SU-DHL-6 (cell line): ENCODE measurements around the gene NDUFA7.

Source experiments
- H2AFZ ChIP-seq: fragments of 200-600 bp; sonication (generic); 2 replicates; pipeline ENCODE4 v1.6.1; 2014; ENCODE audit warnings: low read depth, mild to moderate bottlenecking, moderate library complexity, mixed read lengths, antibody characterized with exemption, low read length; ENCODE audit not compliant: severe bottlenecking
- H3F3A ChIP-seq: fragments of 200-600 bp; shearing (Covaris generic); 2 replicates; pipeline ENCODE4 v1.6.0; 2016; ENCODE audit warnings: antibody characterized with exemption, mild to moderate bottlenecking; ENCODE audit not compliant: insufficient read depth
- H3K27ac ChIP-seq: fragments of 200-600 bp; sonication (generic); 2 replicates; pipeline ENCODE4 v1.5.1; 2016; ENCODE audit warnings: low read depth, mild to moderate bottlenecking, low read length, moderate library complexity, mixed read lengths
- H3K27me3 ChIP-seq: fragments of 200-600 bp; sonication (generic), shearing (Covaris generic); 2 replicates; pipeline ENCODE4 v1.6.0; 2014; ENCODE audit warnings: mild to moderate bottlenecking, low read length
- H3K36me3 ChIP-seq: fragments of 200-600 bp; sonication (generic); 2 replicates; pipeline ENCODE4 v1.6.1; 2014; ENCODE audit warnings: mild to moderate bottlenecking, low read length, mixed read lengths
- H3K4me2 ChIP-seq: fragments of 300-600, 200-600 bp; shearing (Covaris generic), sonication (generic); 2 replicates; pipeline ENCODE4 v1.6.0; 2014; ENCODE audit warnings: low read length, low read depth, mild to moderate bottlenecking; ENCODE audit not compliant: poor library complexity, severe bottlenecking
- H3K4me3 ChIP-seq: fragments of 200-600 bp; sonication (generic); 2 replicates; pipeline ENCODE4 v1.5.1; 2014; ENCODE audit warnings: antibody characterized with exemption, low read length, mild to moderate bottlenecking, mixed read lengths; ENCODE audit not compliant: insufficient read depth, poor library complexity, severe bottlenecking
- H3K79me2 ChIP-seq: fragments of 200-600 bp; sonication (generic); 2 replicates; pipeline ENCODE4 v1.6.1; 2014; ENCODE audit warnings: mild to moderate bottlenecking, low read length, moderate library complexity; ENCODE audit not compliant: insufficient read depth
- H3K9ac ChIP-seq: fragments of 200-600 bp; sonication (generic); 2 replicates; pipeline ENCODE4 v1.7.0; 2014; ENCODE audit warnings: mild to moderate bottlenecking, low read length
- H3K9me2 ChIP-seq: fragments of 200-600 bp; sonication (generic); replicated peaks from 2 replicates; pipeline ENCODE4 v1.6.1; 2014; ENCODE audit warnings: low read length; ENCODE audit not compliant: insufficient read depth
- H3K9me3 ChIP-seq: fragments of 200-600 bp; sonication (generic); 2 replicates; pipeline ENCODE4 v1.6.1; 2014; ENCODE audit warnings: low read length, mixed read lengths; ENCODE audit not compliant: insufficient read depth
- H4K20me1 ChIP-seq: fragments of 200-600 bp; sonication (generic); 2 replicates; pipeline ENCODE4 v1.6.1; 2014; ENCODE audit warnings: low read depth, mild to moderate bottlenecking, antibody characterized with exemption, low read length, moderate library complexity, mixed read lengths
- EZH2phosphoT487 ChIP-seq: fragments of 200-600 bp; sonication (generic), shearing (Covaris generic); conservative IDR thresholded peaks from 2 replicates; pipeline ENCODE4 v1.6.1; 2018; ENCODE audit warnings: mild to moderate bottlenecking, antibody characterized with exemption, low read length, moderate library complexity, mixed read lengths
- TF ChIP-seq, protein P1 (sequence below): fragments of 200-600 bp; sonication (generic); IDR thresholded peaks from one replicate; pipeline ENCODE4 v1.5.1; 2017; ENCODE audit warnings: antibody characterized with exemption, mild to moderate bottlenecking, low read length, moderate library complexity; ENCODE audit not compliant: insufficient read depth, poor library complexity, severe bottlenecking

The NDUFA7 gene

DNA sequence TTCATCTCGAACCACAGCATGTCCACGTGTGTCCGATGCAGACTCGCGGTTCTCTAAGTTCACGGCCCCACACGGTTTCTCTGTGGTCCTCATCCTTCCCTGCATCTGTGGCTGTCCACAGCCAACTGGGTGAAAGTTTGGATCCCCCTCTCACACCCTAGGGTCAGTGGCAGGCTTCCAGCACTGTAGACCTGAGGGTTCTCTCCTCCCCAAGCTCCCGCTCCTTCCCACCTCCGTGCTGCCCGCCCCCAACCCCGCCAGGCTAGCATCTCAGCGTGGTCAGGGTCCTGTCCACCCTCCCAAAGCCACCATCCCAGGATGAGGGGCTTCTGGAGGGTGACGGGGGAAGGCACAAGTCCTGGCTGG, 45.8 kb upstream of the NDUFA7 start:
- H3K27me3 ChIP-seq = no peaks in the 10 kb centered on the region
- H3K9me2 ChIP-seq = no peaks in the 10 kb centered on the region
- no peaks in the 10 kb centered on the region for H4K20me1 ChIP-seq
- H3K27ac ChIP-seq = no peak overlapping the region
- no peaks in the 10 kb centered on the region for H3K36me3 ChIP-seq
- no peak overlapping the region for H3K4me3 ChIP-seq
- no peak overlapping the region for H3K9ac ChIP-seq
- no peak for TF ChIP-seq EZH2phosphoT487
- TF ChIP-seq, protein P1, sequence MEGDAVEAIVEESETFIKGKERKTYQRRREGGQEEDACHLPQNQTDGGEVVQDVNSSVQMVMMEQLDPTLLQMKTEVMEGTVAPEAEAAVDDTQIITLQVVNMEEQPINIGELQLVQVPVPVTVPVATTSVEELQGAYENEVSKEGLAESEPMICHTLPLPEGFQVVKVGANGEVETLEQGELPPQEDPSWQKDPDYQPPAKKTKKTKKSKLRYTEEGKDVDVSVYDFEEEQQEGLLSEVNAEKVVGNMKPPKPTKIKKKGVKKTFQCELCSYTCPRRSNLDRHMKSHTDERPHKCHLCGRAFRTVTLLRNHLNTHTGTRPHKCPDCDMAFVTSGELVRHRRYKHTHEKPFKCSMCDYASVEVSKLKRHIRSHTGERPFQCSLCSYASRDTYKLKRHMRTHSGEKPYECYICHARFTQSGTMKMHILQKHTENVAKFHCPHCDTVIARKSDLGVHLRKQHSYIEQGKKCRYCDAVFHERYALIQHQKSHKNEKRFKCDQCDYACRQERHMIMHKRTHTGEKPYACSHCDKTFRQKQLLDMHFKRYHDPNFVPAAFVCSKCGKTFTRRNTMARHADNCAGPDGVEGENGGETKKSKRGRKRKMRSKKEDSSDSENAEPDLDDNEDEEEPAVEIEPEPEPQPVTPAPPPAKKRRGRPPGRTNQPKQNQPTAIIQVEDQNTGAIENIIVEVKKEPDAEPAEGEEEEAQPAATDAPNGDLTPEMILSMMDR = no peak
- H3K4me2 ChIP-seq = no peak overlapping the region
- H3K9me3 ChIP-seq = no peaks in the 10 kb centered on the region
- H3F3A ChIP-seq = no peaks in the 10 kb centered on the region
- H2AFZ ChIP-seq = no peak overlapping the region
- no peaks in the 10 kb centered on the region for H3K79me2 ChIP-seq

GRCh38 chr19:8366121-8366581, 45.0 kb upstream of the NDUFA7 start:
- Histone ChIP-seq H2AFZ (no peak overlapping the region), H3K79me2 (no peaks in the 10 kb centered on the region), H3K4me2 (no peak overlapping the region), H3K9me3 (no peaks in the 10 kb centered on the region), H3K4me3 (no peak overlapping the region), H3K9ac (no peak overlapping the region), H3K36me3 (no peaks in the 10 kb centered on the region), H3K9me2 (no peaks in the 10 kb centered on the region), H3K27me3 (no peaks in the 10 kb centered on the region), H3F3A (no peaks in the 10 kb centered on the region), H3K27ac (no peak overlapping the region), H4K20me1 (no peaks in the 10 kb centered on the region)
- no peak for TF ChIP-seq EZH2phosphoT487
- TF ChIP-seq, protein P1 = no peak

GRCh38 chr19:8363803-8364771, 42.9 kb upstream of the NDUFA7 start, which contains the start of gene ANGPTL4:
Gene ANGPTL4, plus strand, starts transcription at chr19:8364155. Its CDS starts 167 bp downstream, at chr19:8364322.
- Histone ChIP-seq H3K27me3 (no peaks in the 10 kb centered on the region), H3K27ac (no peak within 1 kb of the TSS), H3K4me3 (no peak within 1 kb of the TSS), H3F3A (no peaks in the 10 kb centered on the region), H3K9me3 (no peaks in the 10 kb centered on the region), H3K9me2 (no peaks in the 10 kb centered on the region), H3K79me2 (no peaks in the 10 kb centered on the region), H3K9ac (no peak within 1 kb of the TSS), H4K20me1 (no peaks in the 10 kb centered on the region), H2AFZ (no peak within 1 kb of the TSS), H3K36me3 (no peaks in the 10 kb centered on the region), H3K4me2 (no peak within 1 kb of the TSS)
- TF ChIP-seq EZH2phosphoT487 = no peak
- TF ChIP-seq, protein P1 = no peak
